Measurements from ENCODE around the gene DTX2. TPM values are rescaled to one million over a fixed set of nuclear protein-coding genes. Genes with fewer than 3 reads are reported as not detected.
"Not testable (repeated sequence)": the region's sequence is repeated elsewhere in the genome, so short reads cannot be mapped to it uniquely, and the experiment has no call there.

Gene DTX2
- total and polyA plus RNA-seq, 4 donors: 4.5 to 9.5 (median 6.0) TPM

- Histone ChIP-seq H3K4me1 (ENCODE audit: control insufficient read depth in 4 of 4, insufficient read depth in 4 of 4, low read length in 3 of 4) (peaks cover 0 to 7% (median under 1%) of the 10 kb centered on the region in 4 donors), H3K9ac (ENCODE audit: low read depth in 1 of 2, low read length in 2 of 2) (no peak overlapping the region), H3K9me3 (ENCODE audit: control insufficient read depth in 4 of 4, low read length in 3 of 4) (no peaks in the 10 kb centered on the region), H3K27me3 (ENCODE audit: control insufficient read depth in 4 of 4, insufficient read depth in 4 of 4, low read length in 3 of 4) (no peaks in the 10 kb centered on the region), H3K36me3 (ENCODE audit: control insufficient read depth in 4 of 4, insufficient read depth in 3 of 4, low read depth in 1 of 4, low read length in 3 of 4) (no peaks in the 10 kb centered on the region), H3K4me3 (ENCODE audit: low read depth in 1 of 3, low read length in 3 of 3) (no peak overlapping the region), H3K27ac (ENCODE audit: low read depth in 1 of 2, low read length in 2 of 2) (no peak overlapping the region)
- TF ChIP-seq ATF3 (IDR thresholded peaks at IDR 0.05) (no peak), FOXA2 (IDR thresholded peaks at IDR 0.05) (no peak), JUND (IDR thresholded peaks at IDR 0.05) (no peak), RAD21 (IDR thresholded peaks at IDR 0.05) (no peak), ZBTB33 (IDR thresholded peaks at IDR 0.05) (no peak), GABPA (IDR thresholded peaks at IDR 0.05 in 1 of 2, conservative IDR thresholded peaks at IDR 0.05 in 1 of 2) (no peak), RXRA (IDR thresholded peaks at IDR 0.05) (no peak), EGR1 (IDR thresholded peaks at IDR 0.05; ENCODE audit: low read depth in 2 of 2) (no peak), MAX (IDR thresholded peaks at IDR 0.05) (no peak), CTCF (IDR thresholded peaks at IDR 0.05; ENCODE audit: low read depth, low read length, missing input control) (no peak), HNF4G (IDR thresholded peaks at IDR 0.05) (no peak), NR2F2 (IDR thresholded peaks at IDR 0.05) (no peak), SP1 (IDR thresholded peaks at IDR 0.05) (no peak), YY1 (IDR thresholded peaks at IDR 0.05) (no peak)
- WGBS: 93% methylated on average over 16 of the region's 16 CpGs
- DNase-seq (ENCODE audit: low spot score): no peak
These were observed 53.6 kb downstream of the DTX2 start for GRCh38 chr7:76514926-76515771.

GRCh38 chr7:76515999-76516443 is 54.5 kb downstream of the DTX2 start:
- Histone ChIP-seq H3K9me3 (ENCODE audit: control insufficient read depth in 4 of 4, low read length in 3 of 4) (no peaks in the 10 kb centered on the region), H3K4me3 (ENCODE audit: low read depth in 1 of 3, low read length in 3 of 3) (no peak overlapping the region), H3K27ac (ENCODE audit: low read depth in 1 of 2, low read length in 2 of 2) (no peak overlapping the region), H3K9ac (ENCODE audit: low read depth in 1 of 2, low read length in 2 of 2) (no peak overlapping the region), H3K27me3 (ENCODE audit: control insufficient read depth in 4 of 4, insufficient read depth in 4 of 4, low read length in 3 of 4) (no peaks in the 10 kb centered on the region), H3K36me3 (ENCODE audit: control insufficient read depth in 4 of 4, insufficient read depth in 3 of 4, low read depth in 1 of 4, low read length in 3 of 4) (no peaks in the 10 kb centered on the region), H3K4me1 (ENCODE audit: control insufficient read depth in 4 of 4, insufficient read depth in 4 of 4, low read length in 3 of 4) (peaks cover 0 to 6% (median under 1%) of the 10 kb centered on the region in 4 donors)
- DNase-seq (ENCODE audit: low spot score): no peak
- TF ChIP-seq GABPA (IDR thresholded peaks at IDR 0.05 in 1 of 2, conservative IDR thresholded peaks at IDR 0.05 in 1 of 2): no peak
- no peak for TF ChIP-seq YY1 (IDR thresholded peaks at IDR 0.05)
- no peak for TF ChIP-seq HNF4A (conservative IDR thresholded peaks at IDR 0.05)
- peak; percentile 69 to 91 for TF ChIP-seq RAD21 (IDR thresholded peaks at IDR 0.05)
- peak; percentile 43 for TF ChIP-seq CTCF (IDR thresholded peaks at IDR 0.05; ENCODE audit: low read depth, low read length, missing input control)
- no peak for TF ChIP-seq JUND (IDR thresholded peaks at IDR 0.05)
- 11% methylated on average over 32 of the region's 32 CpGs for WGBS

- not testable (repeated sequence) for H3K36me3 ChIP-seq (ENCODE audit: control insufficient read depth in 4 of 4, insufficient read depth in 3 of 4, low read depth in 1 of 4, low read length in 3 of 4); H3K9me3 ChIP-seq (ENCODE audit: control insufficient read depth in 4 of 4, low read length in 3 of 4); DNase-seq (ENCODE audit: low spot score); H3K27ac ChIP-seq (ENCODE audit: low read depth in 1 of 2, low read length in 2 of 2); H3K4me1 ChIP-seq (ENCODE audit: control insufficient read depth in 4 of 4, insufficient read depth in 4 of 4, low read length in 3 of 4); H3K4me3 ChIP-seq (ENCODE audit: low read depth in 1 of 3, low read length in 3 of 3); H3K27me3 ChIP-seq (ENCODE audit: control insufficient read depth in 4 of 4, insufficient read depth in 4 of 4, low read length in 3 of 4); H3K9ac ChIP-seq (ENCODE audit: low read depth in 1 of 2, low read length in 2 of 2)
- 96% methylated on average over 6 of the region's 6 CpGs for WGBS
These were observed 55.4 kb downstream of the DTX2 start for GRCh38 chr7:76516932-76517331.

- H3K27ac ChIP-seq (ENCODE audit: low read depth in 1 of 2, low read length in 2 of 2); H3K4me1 ChIP-seq (ENCODE audit: control insufficient read depth in 4 of 4, insufficient read depth in 4 of 4, low read length in 3 of 4); DNase-seq (ENCODE audit: low spot score); H3K4me3 ChIP-seq (ENCODE audit: low read depth in 1 of 3, low read length in 3 of 3); H3K27me3 ChIP-seq (ENCODE audit: control insufficient read depth in 4 of 4, insufficient read depth in 4 of 4, low read length in 3 of 4); H3K9ac ChIP-seq (ENCODE audit: low read depth in 1 of 2, low read length in 2 of 2); H3K9me3 ChIP-seq (ENCODE audit: control insufficient read depth in 4 of 4, low read length in 3 of 4); H3K36me3 ChIP-seq (ENCODE audit: control insufficient read depth in 4 of 4, insufficient read depth in 3 of 4, low read depth in 1 of 4, low read length in 3 of 4): not testable (repeated sequence)
- 50% methylated on average over 2 of the region's 4 CpGs for WGBS
These were observed 64.7 kb downstream of the DTX2 start for GRCh38 chr7:76526183-76526582.

Measured in liver (tissue), 9 donors.